ENCODE data around the gene VPS35L.
"Not testable (repeated sequence)": the region's sequence is repeated elsewhere in the genome, so short reads cannot be mapped to it uniquely, and the experiment has no call there.

The VPS35L gene

DNA sequence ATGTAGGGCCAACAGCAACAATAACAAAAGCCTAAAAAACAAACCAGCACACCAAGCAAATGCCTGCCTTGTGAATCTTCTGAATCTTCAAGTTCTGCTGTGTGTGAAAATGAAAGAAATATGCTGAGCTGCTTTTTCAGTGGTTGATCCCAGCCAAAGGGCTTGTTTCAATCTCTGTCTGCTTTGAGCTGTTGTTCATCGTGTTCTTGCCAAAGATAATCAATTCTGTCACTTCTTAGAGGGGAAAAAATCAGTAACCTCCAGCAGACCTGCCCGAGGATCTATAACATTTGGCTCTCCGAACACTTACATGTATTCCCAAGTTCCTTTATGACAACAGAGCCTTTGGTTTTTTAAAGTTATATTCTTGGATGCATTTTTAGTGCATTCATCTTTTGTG lies 65.9 kb downstream of the VPS35L start:
- Histone ChIP-seq H3K27ac (no peak overlapping the region), H3K4me3 (no peak overlapping the region)

GRCh38 chr16:19625039-19625438 lies 69.5 kb downstream of the VPS35L start:
- no peak overlapping the region for H3K27ac ChIP-seq
- H3K4me3 ChIP-seq: no peak overlapping the region

DNA sequence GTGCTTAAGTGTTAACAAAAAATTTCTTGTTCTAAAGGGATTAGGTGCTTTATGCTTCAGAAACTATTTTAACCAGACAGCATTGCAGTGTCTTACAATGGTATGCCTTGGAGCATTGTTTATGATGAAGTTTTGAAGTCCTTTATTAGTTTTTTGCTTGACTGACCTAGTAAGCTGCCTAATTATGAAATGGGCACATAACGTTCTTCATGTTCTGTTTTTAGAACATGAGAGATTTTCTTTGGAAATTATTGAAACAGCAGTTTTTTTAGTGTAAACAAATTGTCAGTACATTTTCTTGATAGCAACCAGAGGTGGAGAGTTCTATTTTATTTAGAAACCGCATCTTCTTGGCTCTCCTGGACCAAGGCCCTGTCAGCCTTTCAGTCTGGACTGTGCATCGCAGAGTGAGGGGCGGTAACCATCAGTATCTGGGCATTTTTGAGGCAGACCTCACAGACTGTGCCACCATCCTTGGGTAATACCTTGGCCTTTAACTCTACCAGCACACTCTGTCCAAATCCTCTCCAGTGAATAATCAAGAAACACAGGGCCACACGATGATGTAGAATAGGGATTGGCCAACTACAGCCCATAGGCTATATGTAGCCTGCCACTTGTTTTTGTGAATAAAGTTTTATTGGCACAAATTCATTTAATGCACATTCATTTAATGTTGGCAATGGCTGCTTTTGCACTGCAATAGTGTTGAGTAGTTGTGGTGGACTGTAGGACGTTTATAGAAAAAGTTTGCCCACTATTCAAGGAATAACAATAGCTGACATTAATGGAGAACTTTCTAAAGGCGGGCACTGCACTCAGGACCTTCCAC lies 81.1 kb downstream of the VPS35L start:
- no peak overlapping the region for H3K4me3 ChIP-seq
- H3K27ac ChIP-seq: no peak overlapping the region

DNA sequence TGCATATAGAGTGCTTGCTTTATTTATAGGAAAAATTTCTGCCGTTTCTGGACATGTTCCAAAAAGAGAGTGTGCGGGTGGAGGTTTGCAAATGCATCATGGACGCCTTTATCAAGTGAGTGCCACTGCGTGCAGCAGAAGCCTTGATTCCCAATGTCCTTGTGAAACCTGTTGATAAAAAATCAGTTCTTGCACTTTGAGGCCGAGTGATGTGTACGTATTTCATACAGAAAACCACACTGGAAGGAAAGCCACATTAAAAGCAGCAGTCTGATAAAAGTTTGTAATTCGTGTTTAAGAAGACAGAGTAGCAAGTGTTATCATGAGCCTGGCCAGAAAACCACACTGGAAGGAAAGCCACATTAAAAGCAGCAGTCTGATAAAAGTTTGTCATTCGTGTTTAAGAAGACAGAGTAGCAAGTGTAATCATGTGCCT lies 84.5 kb downstream of the VPS35L start:
- H3K4me3 ChIP-seq: no peak overlapping the region
- H3K27ac ChIP-seq: no peak overlapping the region

- no peak overlapping the region for H3K27ac ChIP-seq
- no peak overlapping the region for H3K4me3 ChIP-seq
Observed at GRCh38 chr16:19642501-19642900, 87.0 kb downstream of the VPS35L start.

- Histone ChIP-seq H3K27ac (no peak overlapping the region), H3K4me3 (no peak overlapping the region)
Observed at GRCh38 chr16:19644877-19645276, 89.4 kb downstream of the VPS35L start.

GRCh38 chr16:19645557-19645981 lies 90.1 kb downstream of the VPS35L start:
- H3K4me3 ChIP-seq: no peak overlapping the region
- H3K27ac ChIP-seq: no peak overlapping the region

DNA sequence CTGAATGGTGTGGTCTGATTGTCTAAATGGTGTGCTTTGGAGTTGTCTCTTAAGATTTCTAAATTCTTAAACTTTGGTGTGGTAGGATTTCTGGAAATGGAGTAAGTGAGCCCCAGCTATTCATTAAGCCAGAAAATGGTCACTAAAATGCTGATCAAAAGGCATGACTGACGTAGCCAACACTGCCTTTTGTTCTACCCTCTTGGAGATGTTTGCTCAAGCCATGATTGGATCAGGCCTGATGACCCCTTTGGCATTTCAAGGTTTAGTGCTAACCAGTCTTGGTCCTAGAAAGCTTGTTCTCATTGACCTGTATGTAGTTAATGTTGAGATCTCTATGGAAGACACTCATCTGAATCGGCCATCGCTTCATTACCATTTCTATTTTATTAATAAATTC lies 94.5 kb downstream of the VPS35L start:
- H3K4me3 ChIP-seq: no peak overlapping the region
- no peak overlapping the region for H3K27ac ChIP-seq

DNA sequence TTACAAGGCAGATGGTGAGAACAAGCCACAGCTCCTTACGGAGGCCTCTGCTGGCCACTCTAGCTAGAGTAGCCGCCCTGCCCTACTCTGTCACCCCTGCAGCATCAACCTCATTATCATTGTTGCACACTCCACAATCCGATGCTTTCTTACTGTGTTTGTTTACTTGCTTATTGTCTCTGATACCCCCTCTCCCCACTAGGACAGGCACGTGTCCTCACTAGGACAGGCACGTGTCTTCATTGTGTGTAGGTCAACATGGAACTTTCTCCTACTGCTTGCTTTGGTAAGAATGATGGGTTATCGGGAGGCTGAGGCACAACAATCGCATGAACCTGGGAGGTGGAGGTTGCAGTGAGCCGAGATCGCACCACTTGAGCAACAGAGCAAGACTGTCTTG lies 98.6 kb downstream of the VPS35L start:
- Histone ChIP-seq H3K27ac (no peak overlapping the region), H3K4me3 (no peak overlapping the region)

DNA sequence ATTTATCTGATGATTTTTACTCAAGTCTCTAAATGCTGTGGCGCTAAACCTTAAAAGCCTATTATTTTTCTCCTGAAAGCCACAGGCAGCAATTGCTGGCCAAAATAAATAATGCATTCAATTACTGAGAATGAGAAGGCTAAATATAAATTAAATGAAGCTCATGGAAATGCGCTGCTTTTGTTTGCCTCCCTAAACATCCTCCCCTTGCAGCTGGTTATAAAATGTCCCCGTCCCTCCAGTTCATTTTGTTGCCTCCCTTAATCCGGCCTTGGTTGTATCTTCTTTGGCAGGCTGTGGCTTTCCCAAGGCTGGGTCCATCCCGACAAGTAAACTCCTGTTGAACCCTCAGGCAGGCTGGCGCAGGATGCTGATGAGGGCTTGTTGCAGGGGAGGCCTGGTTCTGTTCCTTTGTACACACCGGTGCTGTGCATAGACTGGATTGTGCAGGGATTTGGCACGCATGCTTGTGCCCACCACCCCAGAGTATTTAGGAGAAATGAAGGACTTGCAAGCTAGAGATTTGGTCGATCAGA lies 99.8 kb downstream of the VPS35L start:
- no peak overlapping the region for H3K4me3 ChIP-seq
- no peak overlapping the region for H3K27ac ChIP-seq

DNA sequence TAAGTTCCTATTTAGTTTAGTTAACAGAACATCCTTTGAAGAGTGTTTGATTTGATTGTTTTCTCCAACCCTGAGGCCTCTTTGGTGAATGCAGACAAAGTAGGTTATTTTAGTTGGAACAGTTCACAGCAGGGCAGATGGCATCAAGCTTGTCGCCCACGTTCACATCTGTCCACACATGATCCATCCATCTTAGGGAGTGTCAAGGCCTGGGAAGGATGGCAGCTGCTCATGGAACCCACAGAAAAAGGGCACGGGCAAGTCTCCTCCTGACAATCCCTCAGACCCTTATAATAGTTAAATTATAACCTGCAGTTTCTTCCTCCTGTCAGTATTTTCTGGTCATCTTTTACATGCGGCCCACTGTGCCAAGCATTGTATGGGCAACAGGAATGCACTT lies 102.3 kb downstream of the VPS35L start:
- Histone ChIP-seq H3K4me3 (no peak overlapping the region), H3K27ac (no peak overlapping the region)

- Histone ChIP-seq H3K27ac (no peak overlapping the region), H3K4me3 (no peak overlapping the region)
Observed at GRCh38 chr16:19659554-19659953, 104.1 kb downstream of the VPS35L start.

DNA sequence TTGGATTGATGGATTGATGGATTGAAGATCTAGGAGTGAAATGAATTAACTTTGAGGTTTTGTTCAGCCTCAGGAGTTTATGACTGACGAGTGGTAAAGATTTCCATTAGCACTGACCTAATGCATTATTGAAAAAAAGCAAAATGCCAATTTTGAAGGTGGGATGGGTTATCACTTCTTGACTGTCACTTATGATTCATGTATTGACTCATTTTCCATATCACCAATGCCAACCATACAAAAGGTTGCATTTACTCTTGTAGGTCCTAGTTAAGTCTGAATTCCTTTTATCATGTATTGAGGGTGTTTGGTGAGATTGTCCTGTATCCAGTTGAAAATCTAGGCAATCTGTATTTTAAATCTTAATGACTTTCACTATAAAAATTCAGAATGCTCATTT lies 104.9 kb downstream of the VPS35L start:
- no peak overlapping the region for H3K27ac ChIP-seq
- H3K4me3 ChIP-seq: no peak overlapping the region

DNA sequence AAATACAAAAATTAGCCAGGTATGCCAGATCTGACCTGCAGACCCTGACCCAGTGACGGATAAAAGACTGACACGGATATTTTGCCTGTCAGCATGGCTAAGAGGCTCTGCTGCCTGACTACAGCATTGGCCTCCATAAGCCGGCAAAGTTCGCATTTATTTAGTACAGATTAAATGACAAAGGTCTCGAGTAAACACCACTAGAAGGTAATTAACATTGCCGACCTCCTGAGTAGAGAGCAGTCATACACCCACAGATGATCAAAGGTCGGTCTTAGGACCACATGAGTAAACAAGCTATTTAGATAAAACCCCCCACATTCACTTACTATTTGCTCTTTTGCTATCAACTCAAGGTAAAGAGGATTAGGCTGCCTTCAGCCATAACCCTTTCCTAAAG lies 106.8 kb downstream of the VPS35L start:
- Histone ChIP-seq H3K4me3 (no peak overlapping the region), H3K27ac (no peak overlapping the region)

DNA sequence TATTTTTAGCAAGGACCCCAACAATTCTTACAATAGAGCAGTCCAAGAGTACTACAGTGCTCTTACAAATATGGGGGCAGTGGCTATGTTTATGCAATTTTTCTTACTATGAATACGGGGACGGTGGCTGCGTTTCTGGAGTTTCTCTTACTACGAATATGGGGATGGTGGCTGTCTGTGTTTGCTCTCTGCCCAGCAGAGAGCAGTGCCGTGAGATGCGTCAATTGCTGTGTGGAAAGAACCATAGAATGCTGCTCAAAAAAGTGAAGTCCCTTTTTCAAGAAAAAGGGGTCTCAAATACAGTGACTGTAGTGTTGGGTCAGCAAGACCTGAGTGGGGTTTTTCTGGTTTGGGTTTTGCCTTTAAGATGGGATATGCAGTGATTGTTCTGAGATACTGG lies 108.7 kb downstream of the VPS35L start:
- no peak overlapping the region for H3K27ac ChIP-seq
- no peak overlapping the region for H3K4me3 ChIP-seq

- not testable (repeated sequence) for H3K4me3 ChIP-seq, H3K27ac ChIP-seq
Observed at GRCh38 chr16:19665313-19665712, 109.8 kb downstream of the VPS35L start.

GRCh38 chr16:19666477-19666876 lies 111.0 kb downstream of the VPS35L start:
- peak overlapping the region in 1 of 21 experiments; percentile 54 for H3K27ac ChIP-seq
- H3K4me3 ChIP-seq: no peak overlapping the region

GRCh38 chr16:19672378-19672777 lies 116.9 kb downstream of the VPS35L start:
- no peak overlapping the region for H3K27ac ChIP-seq
- H3K4me3 ChIP-seq: no peak overlapping the region

DNA sequence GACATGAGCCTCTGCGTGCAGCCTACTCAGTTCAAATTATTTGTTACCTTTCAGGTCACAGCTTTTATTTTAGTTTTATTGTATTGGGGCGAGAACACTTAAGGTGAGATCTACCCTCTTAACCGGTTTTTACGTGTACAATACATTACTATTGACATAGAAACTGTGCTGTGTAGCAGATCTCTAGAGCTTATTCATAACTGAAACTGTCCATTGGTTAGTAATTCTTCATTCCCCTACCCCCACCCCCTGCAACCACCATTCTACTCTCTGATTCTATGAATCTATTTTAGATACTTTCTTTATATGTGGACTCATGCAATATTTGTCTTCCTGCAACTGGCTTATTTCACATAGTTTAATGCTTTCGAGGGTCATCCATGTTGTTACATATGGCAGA lies 119.0 kb downstream of the VPS35L start:
- no peak overlapping the region for H3K27ac ChIP-seq

DNA sequence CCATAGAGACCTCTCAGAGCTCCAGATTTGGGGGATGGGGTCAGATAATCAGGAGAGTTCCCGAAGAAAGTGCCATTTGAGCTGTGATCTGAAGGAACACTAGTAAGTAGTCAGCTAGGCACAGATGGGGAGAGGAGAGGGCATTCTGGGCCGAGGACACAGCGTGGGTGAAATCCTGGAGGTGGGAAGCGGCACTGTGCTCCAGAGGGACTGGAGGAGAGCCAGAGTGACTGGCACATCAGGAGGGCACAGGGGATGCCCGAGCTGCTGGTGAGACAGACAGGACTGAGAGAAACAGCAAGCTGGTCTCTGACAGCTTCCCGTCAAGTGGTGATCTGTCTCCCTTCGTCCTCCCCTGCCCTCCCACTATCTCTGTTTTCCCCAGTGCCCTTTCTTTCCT lies 121.9 kb downstream of the VPS35L start:
- Histone ChIP-seq H3K4me3 (no peak overlapping the region), H3K27ac (no peak overlapping the region)

More for the DNA sequence above, 119.0 kb downstream of the VPS35L start:
- no peak overlapping the region for H3K4me3 ChIP-seq

DNA sequence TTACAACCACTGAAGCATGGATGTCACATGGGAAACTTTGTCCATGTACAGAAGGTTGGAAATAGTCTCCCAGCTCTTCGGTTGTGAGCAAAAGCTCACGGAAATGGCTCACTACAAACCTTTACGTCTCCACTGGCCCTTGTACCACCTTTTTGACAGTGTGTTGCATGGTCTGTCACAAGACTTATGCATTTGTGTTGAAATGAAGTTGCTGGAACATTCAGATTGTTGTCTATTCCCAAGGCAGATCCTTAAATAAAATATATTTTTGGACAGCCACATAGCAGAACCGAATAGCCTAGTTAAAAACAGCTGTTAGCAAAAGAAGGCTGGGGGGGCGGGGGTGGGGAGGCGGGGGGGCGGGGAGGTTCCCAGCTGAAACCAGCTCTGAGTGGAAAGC lies 123.3 kb downstream of the VPS35L start:
- Histone ChIP-seq H3K4me3 (no peak overlapping the region), H3K27ac (no peak overlapping the region)

DNA sequence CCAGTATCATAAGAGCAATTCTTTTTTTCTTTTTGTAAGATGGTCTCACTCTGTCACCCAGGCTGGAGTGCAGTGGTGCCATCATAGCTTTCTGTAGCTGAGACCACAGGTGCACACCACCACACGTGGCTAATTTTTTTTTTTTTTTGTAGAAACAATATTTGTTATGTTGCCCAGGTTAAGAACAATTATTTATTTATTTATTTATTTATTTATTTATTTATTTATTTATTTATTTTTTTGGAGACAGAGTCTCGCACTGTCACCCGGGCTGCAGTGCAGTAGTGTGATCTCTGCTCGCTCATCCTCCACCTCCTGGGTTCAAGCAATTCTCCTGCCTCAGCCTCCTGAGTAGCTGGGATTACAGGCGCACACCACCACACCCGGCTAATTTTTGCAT lies 123.8 kb downstream of the VPS35L start:
- H3K4me3 ChIP-seq, H3K27ac ChIP-seq: not testable (repeated sequence)
